Measurements from ENCODE around the gene SSUH2. TPM values are rescaled to one million over a fixed set of nuclear protein-coding genes. Genes with fewer than 3 reads are reported as not detected.

SSUH2 gene
- total RNA-seq, 2 donors from 2014 or later = 1.3 TPM; not detected in 1

GRCh38 chr3:8638994-8639658 lies 5.5 kb downstream of the SSUH2 start:
- Mint-ChIP-seq H3K4me3 (no peak overlapping the region), H3K4me1 (no peaks in the 10 kb centered on the region), H3K27me3 (peaks cover 15% of the 10 kb centered on the region), H3K27ac (no peak overlapping the region), H3K9me3 (no peaks in the 10 kb centered on the region), H3K36me3 (ENCODE audit: low read depth) (no peaks in the 10 kb centered on the region)
- no peak for ATAC-seq (replicated peaks)

GRCh38 chr3:8637348-8637747 lies 7.2 kb downstream of the SSUH2 start:
- H3K4me3 Mint-ChIP-seq = no peak overlapping the region
- H3K36me3 Mint-ChIP-seq (ENCODE audit: low read depth) = no peaks in the 10 kb centered on the region
- no peaks in the 10 kb centered on the region for H3K4me1 Mint-ChIP-seq
- peaks cover 13% of the 10 kb centered on the region for H3K27me3 Mint-ChIP-seq
- H3K9me3 Mint-ChIP-seq = no peaks in the 10 kb centered on the region
- H3K27ac Mint-ChIP-seq = no peak overlapping the region
- ATAC-seq (replicated peaks) = no peak

- H3K36me3 Mint-ChIP-seq (ENCODE audit: low read depth) = no peaks in the 10 kb centered on the region
- H3K27me3 Mint-ChIP-seq = peaks cover 20% of the 10 kb centered on the region
- H3K4me3 Mint-ChIP-seq = no peak overlapping the region
- no peak for ATAC-seq (replicated peaks)
- no peaks in the 10 kb centered on the region for H3K9me3 Mint-ChIP-seq
- no peaks in the 10 kb centered on the region for H3K4me1 Mint-ChIP-seq
- H3K27ac Mint-ChIP-seq = no peak overlapping the region
These were observed 9.0 kb downstream of the SSUH2 start for GRCh38 chr3:8635631-8636030.

GRCh38 chr3:8635125-8635524 lies 9.5 kb downstream of the SSUH2 start:
- Mint-ChIP-seq H3K4me1 (no peaks in the 10 kb centered on the region), H3K4me3 (no peak overlapping the region), H3K9me3 (no peaks in the 10 kb centered on the region), H3K36me3 (ENCODE audit: low read depth) (no peaks in the 10 kb centered on the region), H3K27me3 (peaks cover 17% of the 10 kb centered on the region), H3K27ac (no peak overlapping the region)
- no peak for ATAC-seq (replicated peaks)

GRCh38 chr3:8632402-8633237 lies 12.0 kb downstream of the SSUH2 start:
- H3K4me3 Mint-ChIP-seq = no peak overlapping the region
- no peaks in the 10 kb centered on the region for H3K9me3 Mint-ChIP-seq
- H3K27ac Mint-ChIP-seq = no peak overlapping the region
- no peaks in the 10 kb centered on the region for H3K36me3 Mint-ChIP-seq (ENCODE audit: low read depth)
- no peak for ATAC-seq (replicated peaks)
- peaks cover 7% of the 10 kb centered on the region for H3K4me1 Mint-ChIP-seq
- peaks cover 13% of the 10 kb centered on the region for H3K27me3 Mint-ChIP-seq

- Mint-ChIP-seq H3K27ac (no peak overlapping the region), H3K4me3 (no peak overlapping the region), H3K36me3 (ENCODE audit: low read depth) (no peaks in the 10 kb centered on the region), H3K4me1 (peaks cover 7% of the 10 kb centered on the region), H3K27me3 (peaks cover 10% of the 10 kb centered on the region), H3K9me3 (no peaks in the 10 kb centered on the region)
- ATAC-seq (replicated peaks) = no peak
These were observed 12.9 kb downstream of the SSUH2 start for GRCh38 chr3:8631661-8632060.

GRCh38 chr3:8629151-8630021 lies 15.2 kb downstream of the SSUH2 start:
- H3K36me3 Mint-ChIP-seq (ENCODE audit: low read depth) = no peaks in the 10 kb centered on the region
- peak; percentile 95 for ATAC-seq (replicated peaks)
- peak overlapping the region; percentile 6 for H3K4me3 Mint-ChIP-seq
- H3K9me3 Mint-ChIP-seq = no peaks in the 10 kb centered on the region
- H3K27me3 Mint-ChIP-seq = peaks cover 8% of the 10 kb centered on the region
- peaks cover 7% of the 10 kb centered on the region for H3K4me1 Mint-ChIP-seq
- peak overlapping the region; percentile 4 for H3K27ac Mint-ChIP-seq

- Mint-ChIP-seq H3K36me3 (ENCODE audit: low read depth) (no peaks in the 10 kb centered on the region), H3K27ac (no peak overlapping the region), H3K4me3 (no peak overlapping the region), H3K9me3 (no peaks in the 10 kb centered on the region), H3K27me3 (peaks cover 12% of the 10 kb centered on the region), H3K4me1 (peaks cover 7% of the 10 kb centered on the region)
- ATAC-seq (replicated peaks) = no peak
These were observed 16.6 kb downstream of the SSUH2 start for GRCh38 chr3:8627949-8628348.

GRCh38 chr3:8627201-8627940 lies 17.2 kb downstream of the SSUH2 start:
- Mint-ChIP-seq H3K4me1 (peaks cover 7% of the 10 kb centered on the region), H3K4me3 (no peak overlapping the region), H3K9me3 (no peaks in the 10 kb centered on the region), H3K36me3 (ENCODE audit: low read depth) (no peaks in the 10 kb centered on the region), H3K27me3 (peaks cover 12% of the 10 kb centered on the region), H3K27ac (no peak overlapping the region)
- ATAC-seq (replicated peaks) = no peak

GRCh38 chr3:8625991-8626390 lies 18.6 kb downstream of the SSUH2 start:
- H3K4me1 Mint-ChIP-seq = peaks cover 7% of the 10 kb centered on the region
- no peak overlapping the region for H3K27ac Mint-ChIP-seq
- H3K4me3 Mint-ChIP-seq = no peak overlapping the region
- peaks cover 6% of the 10 kb centered on the region for H3K27me3 Mint-ChIP-seq
- no peaks in the 10 kb centered on the region for H3K9me3 Mint-ChIP-seq
- ATAC-seq (replicated peaks) = no peak
- no peaks in the 10 kb centered on the region for H3K36me3 Mint-ChIP-seq (ENCODE audit: low read depth)

- Mint-ChIP-seq H3K4me1 (peaks cover 7% of the 10 kb centered on the region), H3K27ac (no peak overlapping the region), H3K4me3 (no peak overlapping the region), H3K36me3 (ENCODE audit: low read depth) (no peaks in the 10 kb centered on the region), H3K9me3 (no peaks in the 10 kb centered on the region), H3K27me3 (peaks cover 5% of the 10 kb centered on the region)
- ATAC-seq (replicated peaks) = no peak
These were observed 20.0 kb downstream of the SSUH2 start for GRCh38 chr3:8624612-8625011.

GRCh38 chr3:8623741-8624140 lies 20.9 kb downstream of the SSUH2 start:
- peaks cover 5% of the 10 kb centered on the region for H3K27me3 Mint-ChIP-seq

GRCh38 chr3:8622873-8623691 lies 21.5 kb downstream of the SSUH2 start:
- ATAC-seq (replicated peaks) = peak; percentile 74
- H3K4me3 Mint-ChIP-seq = no peak overlapping the region
- H3K4me1 Mint-ChIP-seq = no peaks in the 10 kb centered on the region
- H3K36me3 Mint-ChIP-seq (ENCODE audit: low read depth) = no peaks in the 10 kb centered on the region
- peaks cover 5% of the 10 kb centered on the region for H3K27me3 Mint-ChIP-seq
- H3K27ac Mint-ChIP-seq = no peak overlapping the region
- H3K9me3 Mint-ChIP-seq = peaks cover 5% of the 10 kb centered on the region

More at GRCh38 chr3:8623741-8624140, 20.9 kb downstream of the SSUH2 start:
- Mint-ChIP-seq H3K36me3 (ENCODE audit: low read depth) (no peaks in the 10 kb centered on the region), H3K4me1 (no peaks in the 10 kb centered on the region), H3K27ac (no peak overlapping the region), H3K9me3 (peaks cover 5% of the 10 kb centered on the region), H3K4me3 (no peak overlapping the region)
- ATAC-seq (replicated peaks) = no peak
